GM21515 (cell line): ENCODE results near the gene CHAF1B.

Experiments
- ATAC-seq: cut with Tn5 transposase; IDR thresholded peaks from one replicate; pipeline ENCODE4 v1.9.1; 2021; ENCODE audit not compliant: unreplicated experiment

The CHAF1B gene

GRCh38 chr21:36461277-36461917 lies 76.2 kb downstream of the CHAF1B start:
- ATAC-seq, result no peak

- no peak for ATAC-seq
Measured at GRCh38 chr21:36461918-36462486, 76.8 kb downstream of the CHAF1B start.

GRCh38 chr21:36463204-36463603 lies 78.0 kb downstream of the CHAF1B start:
- ATAC-seq, result no peak

- ATAC-seq, result no peak
Measured at GRCh38 chr21:36463991-36464390, 78.8 kb downstream of the CHAF1B start.

GRCh38 chr21:36464590-36464989 lies 79.4 kb downstream of the CHAF1B start:
- no peak for ATAC-seq

- ATAC-seq, result no peak
Measured at GRCh38 chr21:36465478-36465877, 80.3 kb downstream of the CHAF1B start.

GRCh38 chr21:36466061-36466511 lies 80.9 kb downstream of the CHAF1B start:
- ATAC-seq, result no peak
